ENCODE measurements around the gene MORN3.
A peak's percentile ranks its signal among the peaks of the same experiment; 100 is the strongest.
"Not testable (repeated sequence)": the region's sequence is repeated elsewhere in the genome, so short reads cannot be mapped to it uniquely, and the experiment has no call there.

MORN3 gene, protein sequence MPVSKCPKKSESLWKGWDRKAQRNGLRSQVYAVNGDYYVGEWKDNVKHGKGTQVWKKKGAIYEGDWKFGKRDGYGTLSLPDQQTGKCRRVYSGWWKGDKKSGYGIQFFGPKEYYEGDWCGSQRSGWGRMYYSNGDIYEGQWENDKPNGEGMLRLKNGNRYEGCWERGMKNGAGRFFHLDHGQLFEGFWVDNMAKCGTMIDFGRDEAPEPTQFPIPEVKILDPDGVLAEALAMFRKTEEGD

DNA sequence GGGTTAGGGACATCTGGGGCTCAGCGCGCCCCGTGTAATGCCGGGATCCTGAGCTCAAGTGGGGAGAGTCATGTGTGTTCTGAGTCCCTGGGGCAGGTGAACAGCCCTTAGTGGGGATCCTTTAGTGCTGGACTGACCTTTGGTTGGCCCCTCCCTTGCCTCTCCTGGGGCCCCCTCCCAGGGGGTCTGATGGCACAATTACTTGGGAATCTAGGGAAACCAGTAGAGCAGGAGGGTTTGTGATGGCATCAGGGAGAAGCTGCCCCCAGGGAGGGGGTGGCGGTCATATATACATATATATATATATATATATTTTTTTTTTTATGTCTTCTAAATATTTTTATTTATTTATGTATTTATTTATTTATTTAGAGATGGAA is at the start of gene MORN3:
Gene MORN3 (minus strand): TSS at position 134 of the 380 bp plus-strand sequence. CDS start 171 bp downstream, outside the sequence.
- no peak for DNase-seq

DNA sequence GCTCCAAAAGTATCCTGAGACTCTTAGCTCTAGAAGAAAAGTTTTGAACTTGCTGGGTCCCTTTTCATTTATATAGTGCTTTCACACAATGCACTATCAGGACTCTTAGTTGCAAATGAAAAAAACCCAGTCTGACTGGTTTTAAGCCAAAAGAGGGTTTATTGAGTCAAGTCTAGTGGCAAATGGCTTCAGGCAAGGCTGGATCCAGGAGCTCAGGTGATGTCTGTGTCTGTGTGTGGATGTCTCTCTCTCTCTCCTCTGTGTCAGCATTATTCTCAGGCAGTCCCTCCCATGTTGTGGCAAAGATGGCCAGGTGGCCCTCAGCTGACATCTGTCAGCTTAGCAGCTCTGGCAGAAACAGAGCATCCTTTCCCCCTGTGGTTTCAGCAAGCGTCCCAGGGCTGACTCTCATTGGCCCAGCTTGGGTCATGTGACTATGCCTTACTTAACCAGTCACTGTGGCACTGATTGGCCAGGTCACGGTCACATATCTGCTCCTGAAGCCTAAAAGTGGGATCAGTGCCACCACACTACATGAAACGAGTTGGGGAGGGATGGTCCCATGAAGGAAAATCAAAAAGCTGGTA is 49.3 kb upstream of the MORN3 start:
- no peak for DNase-seq

GRCh38 chr12:121717041-121717699 is 47.7 kb upstream of the MORN3 start:
- no peak for DNase-seq

GRCh38 chr12:121715862-121716435 is 46.5 kb upstream of the MORN3 start:
- DNase-seq, result no peak

GRCh38 chr12:121715055-121715454 is 45.6 kb upstream of the MORN3 start:
- DNase-seq, result not testable (repeated sequence)

DNA sequence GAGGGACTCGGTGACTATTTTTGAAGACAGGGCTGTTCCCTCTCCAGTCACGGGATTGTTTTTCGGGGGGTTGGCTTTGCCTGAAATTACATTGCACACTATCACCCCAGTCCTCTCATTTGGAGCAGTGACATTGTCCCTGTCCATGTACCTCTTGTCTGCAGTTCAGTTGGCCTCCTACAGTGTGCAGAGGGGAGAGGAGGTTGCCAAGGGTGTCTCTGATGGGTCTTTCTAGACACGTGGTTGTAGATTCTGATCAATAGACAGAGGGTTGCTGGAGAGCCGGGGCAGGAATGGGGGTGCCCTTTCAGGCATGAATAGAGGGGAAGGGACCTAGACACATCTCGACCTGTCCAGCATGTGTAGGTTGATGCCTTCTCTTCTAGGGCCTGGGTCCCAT is 44.3 kb upstream of the MORN3 start:
- no peak for DNase-seq

DNA sequence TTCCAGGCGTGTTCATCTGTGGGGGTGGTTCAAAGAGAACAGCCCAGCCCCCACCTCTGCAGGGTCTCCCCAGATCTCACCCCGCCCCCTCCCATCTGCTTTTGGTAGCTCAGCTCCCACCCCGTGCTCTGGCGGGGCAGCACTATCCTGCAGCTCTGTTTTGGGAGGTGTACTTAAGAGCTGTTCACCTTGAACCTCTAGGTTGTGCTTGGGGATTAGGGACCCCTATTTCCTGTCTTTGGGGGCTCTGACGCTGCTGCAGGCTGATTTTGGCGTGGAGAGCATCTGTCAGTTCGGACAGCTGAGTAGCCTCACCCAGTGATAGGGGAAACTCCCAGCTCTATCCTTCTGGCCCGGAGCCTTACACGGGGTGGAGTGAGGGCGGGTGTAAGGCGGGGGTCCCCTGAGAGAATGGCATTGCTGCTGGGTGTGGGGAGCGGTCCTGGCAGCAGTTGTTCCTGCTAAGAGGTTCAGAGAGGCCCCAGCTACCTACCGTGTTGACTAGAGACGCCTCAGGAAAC is 43.9 kb upstream of the MORN3 start:
- DNase-seq, result no peak

DNA sequence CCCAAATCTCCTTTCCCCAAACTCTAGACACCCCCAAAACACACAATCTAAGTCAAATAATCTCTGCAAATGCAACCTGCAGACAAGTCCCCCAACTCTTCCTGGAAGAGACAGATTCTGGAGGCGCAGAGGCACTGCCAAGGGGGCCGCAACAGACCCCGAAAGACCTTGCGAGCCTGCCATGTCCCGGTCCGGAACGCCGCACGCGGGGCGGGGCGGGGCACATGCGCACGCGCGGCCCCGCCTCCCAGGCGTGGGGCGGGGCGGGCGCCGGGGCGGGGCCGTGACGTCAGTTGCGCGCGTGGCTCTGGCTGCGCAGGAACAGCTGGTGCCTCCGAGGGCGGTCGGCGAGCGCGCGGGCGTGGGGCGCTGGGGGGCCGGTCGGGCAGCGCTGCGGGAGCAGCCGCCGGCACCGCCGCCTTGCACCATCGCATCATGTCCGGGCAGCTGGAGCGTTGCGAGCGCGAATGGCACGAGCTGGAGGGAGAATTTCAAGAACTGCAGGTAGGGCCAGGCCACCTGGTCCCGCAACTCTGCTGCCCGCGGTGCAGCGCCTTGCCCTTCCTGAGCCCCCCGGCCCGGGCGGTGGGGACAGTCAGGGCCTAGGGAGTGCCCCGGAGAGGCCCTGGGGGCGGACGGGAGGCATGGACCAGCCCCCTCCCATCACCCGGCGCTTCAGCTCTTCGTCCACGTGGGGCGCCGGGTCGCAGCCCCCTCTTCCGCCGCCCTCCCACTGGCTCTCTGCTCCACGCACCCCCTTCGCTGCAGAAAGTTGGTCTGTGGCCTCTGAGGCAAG is 43.2 kb upstream of the MORN3 start, which contains the start of gene TMEM120B:
Gene TMEM120B (plus strand): TSS at position 292 of the 796 bp plus-strand sequence. CDS start 144 bp downstream, at position 436.
- peak; percentile 83 for DNase-seq

GRCh38 chr12:121712190-121712460 is 42.7 kb upstream of the MORN3 start:
- DNase-seq, result peak; percentile 45

DNA sequence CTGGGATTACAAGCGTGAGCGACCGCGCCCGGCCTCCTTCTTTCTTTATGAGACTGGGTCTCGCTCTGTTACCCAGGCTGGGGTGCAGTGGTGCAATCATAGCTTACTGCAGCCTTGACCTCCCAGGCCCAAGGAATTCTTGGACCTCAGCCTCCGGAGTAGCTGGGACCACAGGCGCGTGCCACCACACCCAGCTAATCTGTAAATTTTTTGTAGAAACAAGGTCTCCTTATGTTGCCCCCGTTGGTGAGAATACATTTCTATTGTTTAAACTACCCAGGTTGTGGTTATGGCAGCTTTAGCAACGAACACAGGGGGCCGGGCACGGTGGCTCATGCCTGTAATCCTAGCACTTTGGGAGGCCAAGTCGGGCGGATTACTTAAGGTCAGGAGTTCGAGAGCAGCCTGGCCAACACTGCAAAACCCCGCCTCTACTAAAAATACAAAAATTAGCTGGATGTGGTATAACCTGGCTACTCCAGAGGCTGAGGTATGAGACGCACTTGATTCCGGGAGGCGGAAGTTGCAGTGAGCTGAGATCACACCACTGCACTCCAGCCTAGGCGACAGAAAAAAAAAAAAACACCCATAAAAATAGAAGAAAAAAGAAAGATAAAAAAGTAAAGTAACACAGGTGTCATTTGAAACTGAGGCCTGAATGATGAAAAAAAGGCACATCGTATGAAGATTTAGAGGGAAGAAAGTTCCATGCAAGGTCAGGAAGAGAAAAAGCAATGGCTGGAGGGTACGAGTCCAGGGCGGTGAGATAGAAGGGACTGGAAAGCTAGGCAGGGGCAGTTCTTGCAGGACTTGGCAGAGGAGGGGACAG is 42.1 kb upstream of the MORN3 start:
- no peak for DNase-seq

GRCh38 chr12:121709478-121709961 is 40.1 kb upstream of the MORN3 start:
- DNase-seq, result no peak

- DNase-seq, result not testable (repeated sequence)
These were observed 39.6 kb upstream of the MORN3 start for GRCh38 chr12:121709064-121709424.

GRCh38 chr12:121708313-121709063 is 39.0 kb upstream of the MORN3 start:
- no peak for DNase-seq

DNA sequence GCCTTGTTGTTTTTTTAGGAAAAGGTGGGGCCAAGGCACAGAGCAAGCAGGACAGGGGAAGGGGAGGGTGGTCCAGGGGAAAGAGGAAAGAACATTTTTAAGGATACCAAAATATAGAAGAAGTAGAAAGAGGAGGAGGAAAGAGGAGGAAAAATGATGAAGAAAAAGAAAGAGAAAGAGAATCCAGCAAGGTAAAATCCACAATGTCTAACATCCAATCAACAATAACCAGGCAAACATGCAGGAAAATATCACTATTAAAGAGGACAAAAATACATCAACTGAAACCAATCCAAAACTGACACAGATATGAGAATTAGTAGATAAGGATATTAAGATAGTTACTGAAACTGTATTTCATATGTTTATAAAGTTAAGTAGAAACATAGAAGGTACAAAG is 36.1 kb upstream of the MORN3 start:
- no peak for DNase-seq

DNA sequence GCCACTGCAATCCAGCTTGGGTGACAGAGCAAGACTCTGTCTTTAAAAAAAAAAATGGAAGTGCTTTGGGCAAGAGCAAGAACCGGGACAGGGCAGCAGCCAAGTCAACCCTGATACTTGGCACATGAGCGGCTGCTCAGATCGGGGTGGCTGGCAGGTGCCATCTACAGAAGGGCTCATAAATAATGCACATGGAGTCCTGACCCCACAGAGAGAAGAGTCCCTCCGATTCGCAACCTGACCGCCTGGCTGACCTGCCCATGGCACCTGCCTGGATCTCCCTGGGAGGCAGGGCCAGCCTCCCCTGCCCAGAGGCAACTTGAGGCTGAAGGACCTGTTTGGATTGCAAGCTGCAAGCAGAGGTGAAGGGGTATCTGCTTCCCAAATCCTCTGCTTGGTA is 33.5 kb upstream of the MORN3 start:
- DNase-seq, result no peak

GRCh38 chr12:121701667-121702277 is 32.3 kb upstream of the MORN3 start:
- no peak for DNase-seq

DNA sequence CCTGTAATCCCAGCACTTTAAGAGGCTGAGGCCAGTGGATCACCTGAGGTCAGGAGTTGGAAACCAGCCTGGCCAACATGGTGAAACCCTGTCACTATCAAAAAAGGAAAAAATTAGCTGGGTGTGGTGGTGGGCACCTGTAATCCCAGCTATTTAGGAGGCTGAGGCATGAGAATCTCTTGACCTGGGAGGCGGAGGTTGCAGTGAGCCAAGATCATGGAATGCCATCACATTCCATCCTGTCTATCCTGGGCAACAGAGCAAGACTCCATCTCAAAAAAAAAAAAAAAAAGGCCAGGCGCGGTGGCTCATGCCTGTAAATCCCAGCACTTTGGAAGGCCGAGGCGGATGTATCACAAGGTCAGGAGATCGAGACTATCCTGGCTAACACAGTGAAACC is 28.4 kb upstream of the MORN3 start:
- not testable (repeated sequence) for DNase-seq

DNA sequence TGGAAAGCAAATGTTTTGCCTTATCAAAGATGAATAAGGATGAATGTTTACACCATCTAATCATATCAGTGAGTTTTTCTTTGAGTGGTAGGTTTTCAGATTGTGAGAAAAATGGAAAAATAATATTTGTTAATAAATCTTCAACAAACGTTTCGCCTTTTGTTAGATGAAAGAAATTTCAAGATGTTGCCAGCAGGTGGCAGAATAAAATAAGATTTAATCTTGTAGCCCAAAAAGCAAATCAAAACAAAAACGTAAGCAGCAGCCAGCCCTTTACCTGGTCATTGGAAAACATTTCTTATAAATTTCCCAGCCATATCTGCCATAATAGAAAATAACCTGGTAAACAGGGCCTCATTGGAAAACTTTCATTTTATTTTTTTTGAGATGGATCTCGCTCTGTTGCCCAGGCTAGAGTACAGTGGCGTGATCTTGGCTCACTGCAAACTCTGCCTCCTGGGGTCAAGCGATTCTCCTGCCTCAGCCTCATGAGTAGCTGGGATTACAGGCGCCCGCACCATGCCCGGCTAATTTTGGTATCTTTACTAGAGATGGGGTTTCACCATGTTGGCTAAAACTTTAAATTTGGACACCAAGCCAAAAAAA is 27.7 kb upstream of the MORN3 start:
- DNase-seq, result peak; percentile 65

- no peak for DNase-seq
These were observed 23.8 kb upstream of the MORN3 start for GRCh38 chr12:121693155-121693687.

GRCh38 chr12:121692744-121693143 is 23.3 kb upstream of the MORN3 start:
- not testable (repeated sequence) for DNase-seq
